SHP77 (cell line): ENCODE results near the gene LTO1.

Experiments used
- DNase-seq, 2 experiments: peaks; one replicate each; lab custom pipeline; 2025; lab: John Stamatoyannopoulos, UW

Gene LTO1

GRCh38 chr11:69657456-69657910 is 17.7 kb downstream of the LTO1 start:
- no peak for DNase-seq

DNA sequence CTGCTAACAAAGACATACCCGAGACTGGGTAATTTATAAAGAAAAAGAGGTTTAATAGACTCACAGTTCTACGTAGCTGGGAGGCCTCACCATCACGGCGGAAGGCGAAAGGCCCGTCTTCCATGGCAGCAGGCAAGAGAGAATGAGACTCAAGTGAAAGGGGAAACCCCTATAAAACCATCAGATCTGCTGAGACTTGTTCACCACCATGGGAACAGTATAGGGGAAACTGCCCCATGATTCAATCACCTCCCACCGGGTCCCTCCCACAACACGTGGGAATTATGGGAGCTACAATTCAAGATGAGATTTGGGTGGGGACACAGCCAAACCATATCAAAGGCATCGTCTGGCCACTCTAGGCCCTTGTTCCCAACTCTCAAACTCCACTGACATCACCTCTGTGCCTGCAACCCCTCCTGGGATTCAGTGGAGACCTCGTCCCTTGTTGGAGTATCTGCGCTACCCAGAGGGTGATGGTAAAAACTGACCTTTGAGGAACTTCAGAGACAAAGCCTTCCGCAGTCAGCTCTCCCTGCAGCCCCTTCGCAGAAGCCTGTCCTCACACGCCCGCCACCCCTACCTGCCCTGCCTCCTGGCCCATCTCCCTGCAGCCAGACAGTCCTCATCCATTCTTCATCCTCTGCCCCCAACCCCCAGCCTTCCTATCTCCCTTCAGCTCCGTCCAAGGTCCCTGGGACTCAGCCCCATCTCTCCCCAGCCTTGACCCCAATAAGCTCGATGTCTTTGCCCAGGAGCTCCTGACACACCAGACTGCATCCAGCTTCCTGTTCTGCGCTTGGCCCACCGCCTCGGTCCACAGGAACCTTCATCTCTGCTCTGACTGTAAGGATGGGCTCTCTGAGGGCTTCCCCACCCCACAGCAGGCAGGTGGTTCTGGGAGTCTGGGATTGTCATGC is 18.4 kb downstream of the LTO1 start:
- DNase-seq: no peak

- no peak for DNase-seq
Measured at GRCh38 chr11:69655479-69656428, 19.4 kb downstream of the LTO1 start.

- peak; percentile 59 to 83 for DNase-seq
Measured at GRCh38 chr11:69654660-69655478, 20.3 kb downstream of the LTO1 start.

GRCh38 chr11:69654001-69654659 is 21.0 kb downstream of the LTO1 start:
- peak; percentile 49 for DNase-seq

GRCh38 chr11:69653406-69653960 is 21.7 kb downstream of the LTO1 start:
- peak; percentile 20 to 26 for DNase-seq

DNA sequence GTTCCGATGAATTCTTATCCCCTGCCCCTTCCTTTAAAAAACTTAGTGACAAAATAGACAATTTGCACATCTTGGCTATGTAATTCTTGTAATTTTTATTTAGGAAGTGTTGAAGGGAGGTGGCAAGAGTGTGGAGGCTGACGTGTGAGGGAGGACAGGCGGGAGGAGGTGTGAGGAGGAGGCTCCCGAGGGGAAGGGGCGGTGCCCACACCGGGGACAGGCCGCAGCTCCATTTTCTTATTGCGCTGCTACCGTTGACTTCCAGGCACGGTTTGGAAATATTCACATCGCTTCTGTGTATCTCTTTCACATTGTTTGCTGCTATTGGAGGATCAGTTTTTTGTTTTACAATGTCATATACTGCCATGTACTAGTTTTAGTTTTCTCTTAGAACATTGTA is 22.2 kb downstream of the LTO1 start:
- peak; percentile 67 to 75 for DNase-seq

DNA sequence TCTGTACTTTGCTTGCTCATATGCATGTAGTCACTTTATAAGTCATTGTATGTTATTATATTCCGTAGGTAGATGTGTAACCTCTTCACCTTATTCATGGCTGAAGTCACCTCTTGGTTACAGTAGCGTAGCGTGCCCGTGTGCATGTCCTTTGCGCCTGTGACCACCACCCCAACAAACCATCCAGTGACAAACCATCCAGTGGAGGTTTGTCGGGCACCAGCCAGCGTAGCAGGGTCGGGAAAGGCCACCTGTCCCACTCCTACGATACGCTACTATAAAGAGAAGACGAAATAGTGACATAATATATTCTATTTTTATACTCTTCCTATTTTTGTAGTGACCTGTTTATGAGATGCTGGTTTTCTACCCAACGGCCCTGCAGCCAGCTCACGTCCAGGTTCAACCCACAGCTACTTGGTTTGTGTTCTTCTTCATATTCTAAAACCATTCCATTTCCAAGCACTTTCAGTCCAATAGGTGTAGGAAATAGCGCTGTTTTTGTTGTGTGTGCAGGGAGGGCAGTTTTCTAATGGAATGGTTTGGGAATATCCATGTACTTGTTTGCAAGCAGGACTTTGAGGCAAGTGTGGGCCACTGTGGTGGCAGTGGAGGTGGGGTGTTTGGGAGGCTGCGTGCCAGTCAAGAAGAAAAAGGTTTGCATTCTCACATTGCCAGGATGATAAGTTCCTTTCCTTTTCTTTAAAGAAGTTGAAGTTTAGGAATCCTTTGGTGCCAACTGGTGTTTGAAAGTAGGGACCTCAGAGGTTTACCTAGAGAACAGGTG is 23.1 kb downstream of the LTO1 start:
- no peak for DNase-seq

DNA sequence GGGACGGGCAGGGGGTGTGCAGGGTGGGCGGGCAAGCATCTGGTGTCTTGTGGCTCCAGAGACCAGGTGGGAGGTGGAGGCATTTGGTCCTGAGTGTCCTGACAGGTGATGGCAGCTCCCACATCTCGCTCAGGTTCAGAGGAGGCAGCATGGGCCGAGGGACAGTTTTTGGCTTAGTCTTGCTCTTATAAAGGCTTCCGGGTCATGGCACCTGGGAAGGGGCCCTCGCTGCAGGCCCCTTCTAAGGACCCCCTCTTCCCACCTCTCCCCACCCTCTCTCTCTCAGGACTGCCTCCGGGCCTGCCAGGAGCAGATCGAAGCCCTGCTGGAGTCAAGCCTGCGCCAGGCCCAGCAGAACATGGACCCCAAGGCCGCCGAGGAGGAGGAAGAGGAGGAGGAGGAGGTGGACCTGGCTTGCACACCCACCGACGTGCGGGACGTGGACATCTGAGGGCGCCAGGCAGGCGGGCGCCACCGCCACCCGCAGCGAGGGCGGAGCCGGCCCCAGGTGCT is 24.3 kb downstream of the LTO1 start:
- no peak for DNase-seq

- DNase-seq: no peak
Measured at GRCh38 chr11:69650081-69650831, 24.9 kb downstream of the LTO1 start.

DNA sequence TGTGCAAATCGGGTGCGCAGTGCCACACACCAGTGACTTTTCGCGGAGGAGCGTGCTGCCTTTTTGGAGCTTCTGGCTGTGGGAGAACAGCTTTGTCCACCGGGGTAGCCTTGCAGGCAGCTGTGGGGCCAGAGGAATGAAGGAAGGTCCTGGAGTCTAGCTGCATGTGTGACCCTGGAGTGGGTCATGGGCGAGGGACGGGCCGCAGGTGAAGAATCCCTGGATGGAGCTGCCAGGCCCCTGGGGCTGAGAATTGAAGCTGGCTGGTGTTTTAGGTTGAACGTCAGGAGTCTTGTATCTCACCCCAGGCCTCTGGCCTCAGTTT is 25.6 kb downstream of the LTO1 start:
- no peak for DNase-seq

DNA sequence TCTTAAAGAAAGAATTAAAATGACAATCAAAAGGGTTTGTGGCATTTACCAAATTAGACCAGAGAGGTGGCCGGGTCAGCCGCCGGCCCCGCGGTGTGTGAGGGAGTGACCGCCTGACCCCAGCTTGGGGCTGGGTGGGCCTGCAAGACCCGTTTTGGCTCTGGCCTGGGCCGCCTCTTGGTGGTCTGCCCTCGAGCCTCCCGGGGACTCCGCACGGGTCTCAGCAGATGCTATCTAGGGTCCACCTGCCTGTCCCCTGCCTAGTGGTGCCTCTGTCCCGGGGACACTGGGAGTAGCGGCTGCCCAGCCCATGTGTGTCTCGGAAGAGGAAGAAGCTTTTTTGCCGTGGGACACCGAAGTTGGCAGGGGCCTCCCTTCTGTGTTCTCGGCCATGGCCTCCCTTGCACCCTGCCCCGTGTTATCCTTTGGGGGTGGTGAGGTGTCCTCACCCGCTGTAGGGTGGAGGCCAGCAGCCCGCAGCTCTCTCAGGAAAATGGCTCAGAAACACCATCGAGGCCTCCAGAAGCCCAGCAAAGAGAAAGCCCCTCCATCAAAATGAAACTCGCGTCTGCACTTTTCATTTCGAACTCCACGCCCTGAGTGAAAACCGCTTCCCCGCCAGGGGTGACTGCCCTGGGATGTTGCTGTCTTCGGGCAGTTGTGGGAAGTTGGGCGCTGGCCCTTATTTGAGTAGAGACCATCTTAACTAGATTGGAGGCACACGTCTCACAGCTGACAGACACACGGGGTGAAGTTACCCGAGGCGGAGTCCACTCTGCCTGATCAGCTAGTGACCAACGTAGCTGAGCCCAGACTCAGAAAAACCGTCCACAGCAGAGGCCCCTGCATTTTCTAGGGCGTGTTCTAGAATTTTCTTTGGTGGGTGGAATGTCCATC is 26.2 kb downstream of the LTO1 start:
- no peak for DNase-seq

DNA sequence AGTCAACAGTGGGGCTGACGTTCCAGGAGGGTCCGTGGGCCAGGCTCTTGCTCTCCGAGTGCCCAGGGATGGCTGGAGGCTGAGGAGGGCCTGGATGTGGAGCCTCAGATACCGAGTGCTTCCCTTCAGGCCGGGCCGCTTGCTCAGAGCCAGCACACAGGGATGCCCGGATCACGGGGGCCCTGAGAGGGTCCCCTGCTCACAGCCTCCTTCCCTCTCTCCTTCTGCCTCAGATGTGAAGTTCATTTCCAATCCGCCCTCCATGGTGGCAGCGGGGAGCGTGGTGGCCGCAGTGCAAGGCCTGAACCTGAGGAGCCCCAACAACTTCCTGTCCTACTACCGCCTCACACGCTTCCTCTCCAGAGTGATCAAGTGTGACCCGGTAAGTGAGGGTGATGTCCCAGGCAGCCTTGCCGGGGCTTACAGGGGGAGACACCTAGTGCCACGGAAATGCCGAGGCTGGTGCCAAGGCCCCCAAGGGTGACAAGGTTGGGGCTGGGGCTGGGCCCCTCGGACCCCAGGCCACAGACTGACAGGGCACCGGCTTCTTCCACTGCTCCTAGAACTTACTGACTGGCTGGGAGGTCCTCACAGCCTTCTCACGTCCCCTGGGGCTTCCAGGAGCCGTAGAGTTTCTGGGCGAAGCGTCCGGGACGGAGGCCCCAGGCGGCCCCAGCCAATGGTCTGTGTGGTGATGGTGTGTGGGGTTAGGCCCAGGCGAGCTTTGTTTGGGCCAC is 27.2 kb downstream of the LTO1 start:
- DNase-seq: no peak

- no peak for DNase-seq
Measured at GRCh38 chr11:69647390-69647748, 27.8 kb downstream of the LTO1 start.

GRCh38 chr11:69646493-69647389 is 28.4 kb downstream of the LTO1 start:
- no peak for DNase-seq

DNA sequence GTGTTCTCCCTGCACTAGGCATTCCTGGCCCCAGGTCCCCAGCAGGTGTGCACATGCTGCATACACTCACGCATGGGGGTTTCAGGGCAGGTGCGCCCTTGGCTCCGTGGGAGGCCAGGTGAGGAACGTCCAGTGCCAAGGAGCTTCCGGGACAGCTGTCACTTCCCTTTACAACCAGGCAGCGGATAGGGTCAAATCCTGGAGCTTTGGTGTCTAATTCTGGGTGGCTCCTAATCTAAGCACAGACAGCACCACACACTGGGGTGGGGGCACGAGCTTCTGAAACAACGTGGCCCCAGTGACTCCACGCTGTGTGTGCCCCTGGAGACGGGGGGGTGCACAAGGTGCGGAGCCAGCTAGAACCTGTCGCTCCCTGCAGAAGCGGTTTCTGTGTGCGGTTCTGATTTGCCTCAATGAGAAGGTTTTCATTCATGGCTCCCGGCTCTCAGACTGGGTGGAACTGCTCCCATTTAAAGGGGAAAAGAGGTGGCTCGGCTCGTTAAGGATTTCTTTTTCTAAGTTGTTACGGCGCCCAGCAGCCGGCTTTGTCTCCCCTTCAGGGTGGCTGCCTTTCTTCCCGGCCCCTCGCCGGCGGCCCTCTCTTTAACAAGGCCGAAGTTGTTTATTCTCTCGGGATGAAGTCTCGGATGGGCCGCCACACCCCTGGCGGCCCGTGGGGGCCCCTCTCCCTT is 29.2 kb downstream of the LTO1 start:
- no peak for DNase-seq
